A673 (cell line): ENCODE measurements around the gene DNAI1. TPM values are rescaled to one million over a fixed set of nuclear protein-coding genes. Genes with fewer than 3 reads are reported as not detected.

Experiments used
- BruUV-seq: library from RNA; stranded (reverse); fragments of 400-500 nt; replicated peaks from 2 replicates; lab custom pipeline; 2021; lab: Mats Ljungman, UMichigan
- CTCF ChIA-PET: fragments of 300-600 bp; sonication (Branson Sonifier 250); formaldehyde crosslinking; loops from one replicate; lab custom pipeline; 2022; ENCODE audit warnings: antibody characterized with exemption; lab: Charles Lee
- POLR2A ChIA-PET: fragments of 300-600 bp; sonication (Branson Sonifier 250); formaldehyde crosslinking; loops from one replicate; lab custom pipeline; 2022; ENCODE audit warnings: antibody characterized with exemption; ENCODE audit not compliant: low non-redundant PET; lab: Charles Lee
- DNase-seq: peaks from one replicate; pipeline ENCODE4 v3.0.0-alpha.2; 2015; ENCODE audit warnings: low spot score
- H3K27ac ChIP-seq: fragments of 200-600 bp; sonication (generic); 2 replicates; pipeline ENCODE4 v1.5.1; 2016; ENCODE audit warnings: mixed run types, low read depth, mild to moderate bottlenecking, mixed read lengths, antibody characterized with exemption, low read length; ENCODE audit not compliant: poor library complexity, severe bottlenecking
- H3K27me3 ChIP-seq: fragments of 200-600 bp; sonication (generic); replicated peaks from 2 replicates; pipeline ENCODE4 v1.6.1; 2017; ENCODE audit warnings: mixed run types, low read depth, mild to moderate bottlenecking, mixed read lengths, antibody characterized with exemption, low read length; ENCODE audit not compliant: insufficient read depth, poor library complexity
- H3K36me3 ChIP-seq: fragments of 200-600 bp; sonication (generic); 2 replicates; pipeline ENCODE4 v1.6.1; 2016; ENCODE audit warnings: mixed run types, mild to moderate bottlenecking, mixed read lengths, antibody characterized with exemption, low read length; ENCODE audit not compliant: insufficient read depth, poor library complexity, severe bottlenecking
- H3K4me1 ChIP-seq: fragments of 200-600 bp; sonication (generic); 2 replicates; pipeline ENCODE4 v1.6.1; 2017; ENCODE audit warnings: mixed run types, mild to moderate bottlenecking, mixed read lengths, antibody characterized with exemption, low read length; ENCODE audit not compliant: insufficient read depth, poor library complexity, severe bottlenecking
- H3K4me3 ChIP-seq: fragments of 200-600 bp; sonication (generic); 2 replicates; pipeline ENCODE4 v1.5.1; 2016; ENCODE audit warnings: low read depth, mixed run types, mild to moderate bottlenecking, mixed read lengths, low read length; ENCODE audit not compliant: poor library complexity, severe bottlenecking
- H3K9me3 ChIP-seq: fragments of 200-600 bp; sonication (generic); 2 replicates; pipeline ENCODE4 v1.6.1; 2016; ENCODE audit warnings: mixed run types, low read depth, mild to moderate bottlenecking, mixed read lengths, antibody characterized with exemption, low read length; ENCODE audit not compliant: poor library complexity, severe bottlenecking
- CTCF ChIP-seq: fragments of 300-800, 200-600 bp; sonication (generic); conservative IDR thresholded peaks from 2 replicates; pipeline ENCODE4 v1.5.1; 2017; ENCODE audit warnings: low read depth, mild to moderate bottlenecking, antibody characterized with exemption, low read length, moderate library complexity, mixed read lengths
- EZH2 ChIP-seq: fragments of 200-600 bp; sonication (generic); IDR thresholded peaks from 2 replicates; pipeline ENCODE4 v1.6.1; 2017; ENCODE audit warnings: borderline replicate concordance, low read depth, mild to moderate bottlenecking, mixed read lengths, antibody characterized with exemption, low read length; ENCODE audit not compliant: poor library complexity, severe bottlenecking
- intact Hi-C: fragments of 100-400 bp; cut with micrococcal nuclease; formaldehyde crosslinking; loops from one replicate; pipeline ENCODE4 v1.10.0; 2022; ENCODE audit not compliant: unreplicated experiment
- total RNA-seq: library from RNA; stranded (reverse); gene quantifications from 2 replicates; pipeline ENCODE4 v1.2.3, GENCODE V29; 2021

DNAI1 gene
- total RNA-seq, 1 experiment from 2014 or later, result not detected

GRCh38 chr9:34550016-34550680, 91.5 kb downstream of the DNAI1 start:
- H3K36me3 ChIP-seq, result no peaks in the 10 kb centered on the region
- H3K9me3 ChIP-seq, result no peaks in the 10 kb centered on the region
- no peaks in the 10 kb centered on the region for H3K27me3 ChIP-seq
- no peak for DNase-seq
- intact Hi-C loops, result no loop called here
- TF ChIP-seq EZH2 (no peak), CTCF (no peak)
- CTCF ChIA-PET, result no interaction called here
- no TSS peak for BruUV-seq
- H3K4me3 ChIP-seq, result no peak overlapping the region
- peaks cover 6% of the 10 kb centered on the region for H3K4me1 ChIP-seq
- POLR2A ChIA-PET, result no interaction called here
- H3K27ac ChIP-seq, result no peak overlapping the region

DNA sequence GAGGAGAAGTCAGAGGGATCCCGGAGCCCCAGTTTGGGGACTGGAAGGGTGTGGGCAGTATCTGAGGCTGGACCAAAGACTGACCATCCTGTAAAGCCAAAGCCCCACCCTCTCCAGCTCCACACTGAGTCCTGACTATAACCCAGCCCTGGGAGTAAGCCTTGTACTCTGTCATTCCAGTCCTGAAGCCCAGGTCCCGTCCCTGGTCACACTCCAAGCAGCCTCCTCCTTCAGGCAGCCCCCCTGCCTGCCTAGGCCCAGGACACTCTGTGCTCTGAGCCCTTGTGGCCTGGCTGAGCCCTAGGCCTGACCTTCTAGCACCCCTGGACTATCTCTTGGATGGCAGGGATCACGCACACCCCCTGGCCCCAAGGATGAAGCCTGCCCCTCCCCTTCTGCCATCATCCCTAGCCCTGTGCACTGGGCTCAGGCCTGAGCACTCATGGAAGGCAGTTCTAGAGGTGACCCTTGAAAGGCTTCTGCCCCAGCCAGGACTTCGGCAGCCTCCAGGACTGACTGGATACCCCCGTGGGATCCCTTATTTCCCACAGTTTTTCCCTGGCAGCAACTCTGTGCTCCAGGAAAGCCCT, 92.2 kb downstream of the DNAI1 start:
- POLR2A ChIA-PET, result no interaction called here
- Histone ChIP-seq H3K4me3 (no peak overlapping the region), H3K36me3 (no peaks in the 10 kb centered on the region), H3K27ac (no peak overlapping the region), H3K27me3 (no peaks in the 10 kb centered on the region), H3K4me1 (peaks cover 9% of the 10 kb centered on the region), H3K9me3 (no peaks in the 10 kb centered on the region)
- DNase-seq, result no peak
- no TSS peak for BruUV-seq
- TF ChIP-seq CTCF (no peak), EZH2 (no peak)
- intact Hi-C loops, result no loop called here
- CTCF ChIA-PET, result no interaction called here

GRCh38 chr9:34551751-34552605, 93.4 kb downstream of the DNAI1 start:
- Histone ChIP-seq H3K4me3 (no peak overlapping the region), H3K4me1 (peaks cover 9% of the 10 kb centered on the region), H3K27me3 (no peaks in the 10 kb centered on the region), H3K36me3 (no peaks in the 10 kb centered on the region), H3K27ac (no peak overlapping the region), H3K9me3 (no peaks in the 10 kb centered on the region)
- ChIA-PET POLR2A (no interaction called here), CTCF (no interaction called here)
- intact Hi-C loops, result no loop called here
- TF ChIP-seq EZH2, result no peak
- TF ChIP-seq CTCF, result no peak
- no peak for DNase-seq
- BruUV-seq, result no TSS peak
